ENCODE results near the gene ZNF77.
A peak's percentile ranks its signal among the peaks of the same experiment; 100 is the strongest.
"Not testable (repeated sequence)": the region's sequence is repeated elsewhere in the genome, so short reads cannot be mapped to it uniquely, and the experiment has no call there.

Gene ZNF77

GRCh38 chr19:2973229-2973628 is 28.5 kb upstream of the ZNF77 start:
- no peak for DNase-seq
- intact Hi-C loops (cut with DNase I), result no loop called here

- DNase-seq, result no peak
- intact Hi-C loops (cut with DNase I), result no loop called here
Observed at GRCh38 chr19:2970201-2970835, 25.5 kb upstream of the ZNF77 start.

- intact Hi-C loops (cut with DNase I), result no loop called here
- DNase-seq, result no peak
Observed at GRCh38 chr19:2969104-2969504, 24.3 kb upstream of the ZNF77 start.

GRCh38 chr19:2967972-2968371 is 23.2 kb upstream of the ZNF77 start:
- intact Hi-C loops (cut with DNase I), result no loop called here
- no peak for DNase-seq

- intact Hi-C loops (cut with DNase I), result no loop called here
- DNase-seq, result no peak
Observed at GRCh38 chr19:2964874-2965273, 20.1 kb upstream of the ZNF77 start.

- intact Hi-C loops (cut with DNase I), result not testable (repeated sequence)
Observed at GRCh38 chr19:2963631-2964030, 18.9 kb upstream of the ZNF77 start.

GRCh38 chr19:2963122-2963521 is 18.4 kb upstream of the ZNF77 start:
- intact Hi-C loops (cut with DNase I), result no loop called here
- no peak for DNase-seq

More at GRCh38 chr19:2963631-2964030, 18.9 kb upstream of the ZNF77 start:
- not testable (repeated sequence) for DNase-seq

GRCh38 chr19:2962018-2962670 is 17.4 kb upstream of the ZNF77 start:
- DNase-seq, result no peak

GRCh38 chr19:2960120-2960519 is 15.3 kb upstream of the ZNF77 start:
- intact Hi-C loops (cut with DNase I), result no loop called here
- DNase-seq, result no peak

More at GRCh38 chr19:2962018-2962670, 17.4 kb upstream of the ZNF77 start:
- intact Hi-C loops (cut with DNase I), result no loop called here

GRCh38 chr19:2957160-2957559 is 12.4 kb upstream of the ZNF77 start:
- DNase-seq, result no peak
- intact Hi-C loops (cut with DNase I), result loop anchor here (10.0 kb wide), 1 partner anchor 148 kb away; no protein-coding TSS in a partner anchor

GRCh38 chr19:2952953-2953481 is 8.2 kb upstream of the ZNF77 start:
- DNase-seq, result no peak
- intact Hi-C loops (cut with DNase I), result loop anchor here (5.0 to 10.0 kb wide), 2 partner anchors 152 to 209 kb away; no protein-coding TSS in a partner anchor

GRCh38 chr19:2950286-2951124 is 5.7 kb upstream of the ZNF77 start:
- intact Hi-C loops (cut with DNase I), result loop anchor here (5.0 to 10.0 kb wide), 2 partner anchors 154 to 212 kb away; no protein-coding TSS in a partner anchor
- DNase-seq, result peak; percentile 99 to 100 (median 100)

- DNase-seq, result peak in 1 of 10 donors; percentile 25
- intact Hi-C loops (cut with DNase I), result loop anchor here (5.0 to 10.0 kb wide), 2 partner anchors 155 to 212 kb away; no protein-coding TSS in a partner anchor
Observed at GRCh38 chr19:2949939-2950285, 5.1 kb upstream of the ZNF77 start.

GRCh38 chr19:2945575-2946184 is 909 bp upstream of the ZNF77 start:
- no peak for DNase-seq
- intact Hi-C loops (cut with DNase I), result no loop called here

GRCh38 chr19:2944403-2944774 is 382 bp downstream of the ZNF77 start:
- intact Hi-C loops (cut with DNase I), result loop anchor here (5.0 kb wide), 1 partner anchor 42 kb away; the partner anchor contains the start of gene ZNF57

GRCh38 chr19:2942928-2943640 is 1.7 kb downstream of the ZNF77 start:
- intact Hi-C loops (cut with DNase I), result loop anchor here (5.0 kb wide), 1 partner anchor 41 kb away; the partner anchor contains the start of gene ZNF57
- no peak for DNase-seq

More at GRCh38 chr19:2944403-2944774, 382 bp downstream of the ZNF77 start:
- no peak for DNase-seq

- intact Hi-C loops (cut with DNase I); DNase-seq: not testable (repeated sequence)
Observed at GRCh38 chr19:2935863-2936262, 8.9 kb downstream of the ZNF77 start.

GRCh38 chr19:2933490-2933910 is 11.3 kb downstream of the ZNF77 start:
- DNase-seq, result no peak
- intact Hi-C loops (cut with DNase I), result no loop called here

GRCh38 chr19:2927032-2927430 is 17.7 kb downstream of the ZNF77 start:
- intact Hi-C loops (cut with DNase I), result no loop called here
- DNase-seq, result no peak

Data from posterior cingulate gyrus (tissue), 11 donors.